Measurements from ENCODE around the gene SLC32A1. TPM values are rescaled to one million over a fixed set of nuclear protein-coding genes. Genes with fewer than 3 reads are reported as not detected.

The SLC32A1 gene
- total and polyA plus RNA-seq, 2 donors (not counting 3 experiments of a cell fraction or from before 2014, with no cell fraction given): 0.04 TPM; not detected in 1

DNA sequence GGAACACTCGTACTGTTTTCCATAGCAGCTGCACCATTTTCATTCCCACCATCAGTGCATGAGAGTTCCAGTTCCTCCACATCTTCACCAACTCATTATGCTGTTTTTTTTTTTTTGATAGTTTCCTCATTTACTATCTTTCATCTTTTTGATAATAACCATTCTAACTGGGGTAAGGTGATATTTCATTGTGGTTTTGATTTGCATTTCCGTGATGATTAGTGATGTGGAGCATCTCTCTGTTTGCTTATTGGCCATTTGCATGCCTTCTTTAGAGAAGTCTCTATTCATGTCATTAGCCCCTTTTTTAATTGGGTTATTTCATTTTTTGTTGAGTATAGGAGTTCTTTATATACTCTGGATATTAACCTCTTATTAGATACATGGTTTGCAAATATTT, 49.9 kb downstream of the SLC32A1 start:
- POLR2A ChIA-PET: no interaction called here
- no TSS peak for BruUV-seq (replicated peaks)
- H3K27ac ChIP-seq (ENCODE audit: insufficient read depth, low read depth, low read length): no peak overlapping the region
- CTCF ChIA-PET: no interaction called here
- dilution Hi-C loops (cut with MboI; ENCODE audit: extremely low pct_ligation_motif_present, low sequenced_read_pairs) (no loop called here), intact Hi-C loops (cut with micrococcal nuclease) (no loop called here)
- no peak overlapping the region for H3K4me3 ChIP-seq (replicated peaks in 1 of 3; ENCODE audit: insufficient read depth in 1 of 3, low read depth in 1 of 3, low read length in 3 of 3)
- H3K9me3 ChIP-seq (replicated peaks; ENCODE audit: control insufficient read depth, insufficient read depth, low read length): no peaks in the 10 kb centered on the region
- DNase-seq (ENCODE audit: low read depth, low spot score) (no peak), FAIRE-seq (no peak)
- H3K27me3 ChIP-seq (ENCODE audit: control insufficient read depth in 2 of 2, insufficient read depth in 2 of 2, low read length in 2 of 2): no peaks in the 10 kb centered on the region
- TF ChIP-seq GATA2 (IDR thresholded peaks at IDR 0.05; ENCODE audit: insufficient read depth, insufficient read length, low read depth, low read length) (no peak), JUN (IDR thresholded peaks at IDR 0.05; ENCODE audit: borderline replicate concordance, insufficient read depth, insufficient read length, low read depth) (no peak), POLR2AphosphoS5 (IDR thresholded peaks at IDR 0.05; ENCODE audit: insufficient read depth, low read depth, low read length) (no peak), FOS (IDR thresholded peaks at IDR 0.05; ENCODE audit: borderline replicate concordance, insufficient read depth, low read length) (no peak), EZH2 (IDR thresholded peaks at IDR 0.05; ENCODE audit: borderline replicate concordance, low read depth, low read length, severe bottlenecking) (no peak), POLR2A (IDR thresholded peaks at IDR 0.05; ENCODE audit: low read depth, low read length) (no peak), MYC (IDR thresholded peaks at IDR 0.05; ENCODE audit: low read depth, low read length) (no peak)
- TF ChIP-seq, protein P1, sequence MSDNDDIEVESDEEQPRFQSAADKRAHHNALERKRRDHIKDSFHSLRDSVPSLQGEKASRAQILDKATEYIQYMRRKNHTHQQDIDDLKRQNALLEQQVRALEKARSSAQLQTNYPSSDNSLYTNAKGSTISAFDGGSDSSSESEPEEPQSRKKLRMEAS (IDR thresholded peaks at IDR 0.05; ENCODE audit: insufficient read depth, insufficient read length): no peak
- TF ChIP-seq, protein P2, sequence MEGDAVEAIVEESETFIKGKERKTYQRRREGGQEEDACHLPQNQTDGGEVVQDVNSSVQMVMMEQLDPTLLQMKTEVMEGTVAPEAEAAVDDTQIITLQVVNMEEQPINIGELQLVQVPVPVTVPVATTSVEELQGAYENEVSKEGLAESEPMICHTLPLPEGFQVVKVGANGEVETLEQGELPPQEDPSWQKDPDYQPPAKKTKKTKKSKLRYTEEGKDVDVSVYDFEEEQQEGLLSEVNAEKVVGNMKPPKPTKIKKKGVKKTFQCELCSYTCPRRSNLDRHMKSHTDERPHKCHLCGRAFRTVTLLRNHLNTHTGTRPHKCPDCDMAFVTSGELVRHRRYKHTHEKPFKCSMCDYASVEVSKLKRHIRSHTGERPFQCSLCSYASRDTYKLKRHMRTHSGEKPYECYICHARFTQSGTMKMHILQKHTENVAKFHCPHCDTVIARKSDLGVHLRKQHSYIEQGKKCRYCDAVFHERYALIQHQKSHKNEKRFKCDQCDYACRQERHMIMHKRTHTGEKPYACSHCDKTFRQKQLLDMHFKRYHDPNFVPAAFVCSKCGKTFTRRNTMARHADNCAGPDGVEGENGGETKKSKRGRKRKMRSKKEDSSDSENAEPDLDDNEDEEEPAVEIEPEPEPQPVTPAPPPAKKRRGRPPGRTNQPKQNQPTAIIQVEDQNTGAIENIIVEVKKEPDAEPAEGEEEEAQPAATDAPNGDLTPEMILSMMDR (IDR thresholded peaks at IDR 0.05; ENCODE audit: extremely low read depth in 1 of 2, insufficient read depth in 1 of 2, low read depth in 1 of 2, low read length in 2 of 2): no peak
- H3K4me2 ChIP-seq (ENCODE audit: insufficient read depth, low read length): no peak overlapping the region
- H4K20me1 ChIP-seq (replicated peaks; ENCODE audit: control insufficient read depth, extremely low read depth, insufficient read depth, low read length): no peaks in the 10 kb centered on the region
- no peak overlapping the region for H2AFZ ChIP-seq (ENCODE audit: low read depth, low read length)
- H3K9me1 ChIP-seq (replicated peaks; ENCODE audit: control insufficient read depth, extremely low read depth, insufficient read depth, low read length): no peaks in the 10 kb centered on the region
- H3K9ac ChIP-seq (replicated peaks; ENCODE audit: extremely low read depth, insufficient read depth, low read length): no peak overlapping the region
- H3K4me1 ChIP-seq (ENCODE audit: control insufficient read depth, extremely low read depth, insufficient read depth, low read length): no peaks in the 10 kb centered on the region
- peaks cover 3 to 16% of the 10 kb centered on the region in 2 experiments for H3K36me3 ChIP-seq (ENCODE audit: control insufficient read depth in 2 of 2, extremely low read depth in 1 of 2, insufficient read depth in 2 of 2, low read length in 2 of 2)
- H3K79me2 ChIP-seq (ENCODE audit: control insufficient read depth, insufficient read depth, low read length): no peaks in the 10 kb centered on the region

All from endothelial cell of umbilical vein (primary cell).